ENCODE results near the gene PLCB3.

GRCh38 chr11:64290352-64291261 lies 39.3 kb downstream of the PLCB3 start:
- TF ChIP-seq, protein P1, sequence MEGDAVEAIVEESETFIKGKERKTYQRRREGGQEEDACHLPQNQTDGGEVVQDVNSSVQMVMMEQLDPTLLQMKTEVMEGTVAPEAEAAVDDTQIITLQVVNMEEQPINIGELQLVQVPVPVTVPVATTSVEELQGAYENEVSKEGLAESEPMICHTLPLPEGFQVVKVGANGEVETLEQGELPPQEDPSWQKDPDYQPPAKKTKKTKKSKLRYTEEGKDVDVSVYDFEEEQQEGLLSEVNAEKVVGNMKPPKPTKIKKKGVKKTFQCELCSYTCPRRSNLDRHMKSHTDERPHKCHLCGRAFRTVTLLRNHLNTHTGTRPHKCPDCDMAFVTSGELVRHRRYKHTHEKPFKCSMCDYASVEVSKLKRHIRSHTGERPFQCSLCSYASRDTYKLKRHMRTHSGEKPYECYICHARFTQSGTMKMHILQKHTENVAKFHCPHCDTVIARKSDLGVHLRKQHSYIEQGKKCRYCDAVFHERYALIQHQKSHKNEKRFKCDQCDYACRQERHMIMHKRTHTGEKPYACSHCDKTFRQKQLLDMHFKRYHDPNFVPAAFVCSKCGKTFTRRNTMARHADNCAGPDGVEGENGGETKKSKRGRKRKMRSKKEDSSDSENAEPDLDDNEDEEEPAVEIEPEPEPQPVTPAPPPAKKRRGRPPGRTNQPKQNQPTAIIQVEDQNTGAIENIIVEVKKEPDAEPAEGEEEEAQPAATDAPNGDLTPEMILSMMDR (IDR thresholded peaks at IDR 0.05; ENCODE audit: low read length), result no peak
- TF ChIP-seq EZH2 (IDR thresholded peaks at IDR 0.05; ENCODE audit: borderline replicate concordance, low read length), result no peak

All from OCI-LY1 (cell line).